ENCODE results near the gene BCL7B. TPM values are rescaled to one million over a fixed set of nuclear protein-coding genes. Genes with fewer than 3 reads are reported as not detected.

BCL7B gene
- total and polyA plus RNA-seq, 2 of the 13 experiments (the other 11 are each of a cell fraction or from before 2014, with no cell fraction given) = 24.3 to 38.2 TPM

GRCh38 chr7:73605601-73606220 is 48.2 kb upstream of the BCL7B start (continued):
- TF ChIP-seq, protein P1, sequence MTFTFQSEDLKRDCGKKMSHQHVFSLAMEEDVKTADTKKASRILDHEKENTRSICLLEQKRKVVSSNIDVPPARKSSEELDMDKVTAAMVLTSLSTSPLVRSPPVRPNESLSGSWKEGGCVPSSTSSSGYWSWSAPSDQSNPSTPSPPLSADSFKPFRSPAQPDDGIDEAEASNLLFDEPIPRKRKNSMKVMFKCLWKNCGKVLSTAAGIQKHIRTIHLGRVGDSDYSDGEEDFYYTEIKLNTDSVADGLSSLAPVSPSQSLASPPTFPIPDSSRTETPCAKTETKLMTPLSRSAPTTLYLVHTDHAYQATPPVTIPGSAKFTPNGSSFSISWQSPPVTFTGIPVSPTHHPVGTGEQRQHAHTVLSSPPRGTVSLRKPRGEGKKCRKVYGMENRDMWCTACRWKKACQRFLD (CRISPR knock-in tag; IDR thresholded peaks at IDR 0.05; ENCODE audit: borderline replicate concordance) = no peak
- TF ChIP-seq CCDC6 (CRISPR knock-in tag; IDR thresholded peaks at IDR 0.05) = no peak

- intact Hi-C loops (cut with micrococcal nuclease; ENCODE audit: unreplicated experiment) (no loop called here), in situ Hi-C loops (cut with HindIII; ENCODE audit: extremely low pct_ligation_motif_present, low pct_unique_long_range_greater_than_20kb) (no loop called here)
- H3K27me3 ChIP-seq (ENCODE audit: control insufficient read depth in 1 of 2, insufficient read depth in 2 of 2, low read length in 2 of 2) = no peaks in the 10 kb centered on the region
- WGBS (ENCODE audit: low lambda C conversion rate) = 67% methylated on average over 14 of the region's 22 CpGs
- BruUV-seq (replicated peaks) = TSS peak; percentile 12
- ATAC-seq = peak; percentile 24
- no peak for FAIRE-seq
- no peak for DNase-seq (ENCODE audit: low spot score)
- peaks cover 21% of the 10 kb centered on the region for H4K20me1 ChIP-seq (ENCODE audit: insufficient read depth, low read length)
- H3K79me2 ChIP-seq (ENCODE audit: insufficient read depth, low read length) = no peaks in the 10 kb centered on the region
- H3K36me3 ChIP-seq (replicated peaks in 1 of 2; ENCODE audit: control insufficient read depth in 1 of 2, insufficient read depth in 2 of 2, low read length in 2 of 2) = peaks cover 5 to 16% of the 10 kb centered on the region in 2 experiments; a peak in 4 of 5 replicates
- ChIA-PET CTCF (ENCODE audit: low intra/inter-chr PET ratio, low total read pairs) (no interaction called here), POLR2A (interaction anchor here (0.7 to 19.7 kb wide), 6 partner anchors 16 to 136 kb away, joined by 3 to 416 read pairs (median 5); partner anchors contain the start of genes ABHD11, MLXIPL and TBL2)
- no peaks in the 10 kb centered on the region for H3K9me3 ChIP-seq (ENCODE audit: low read length)
- H3K4me1 ChIP-seq (ENCODE audit: insufficient read depth, low read length) = 0 out of 2 replicates have a peak, but pooled peaks cover under 1% of the 10 kb centered on the region
- H3K4me3 ChIP-seq (replicated peaks in 1 of 3; ENCODE audit: insufficient read depth in 1 of 3, low read depth in 2 of 3, low read length in 3 of 3) = no peak overlapping the region
- H3K9ac ChIP-seq (ENCODE audit: insufficient read depth, low read depth, low read length) = no peak overlapping the region
- H3K27ac ChIP-seq (ENCODE audit: extremely low read length, insufficient read depth, low read length) = no peak overlapping the region
- H2AFZ ChIP-seq (ENCODE audit: low read length) = no peak overlapping the region
- H3K4me2 ChIP-seq (ENCODE audit: low read depth, low read length) = no peak overlapping the region
- TF ChIP-seq ZBTB4 (CRISPR knock-in tag; IDR thresholded peaks at IDR 0.05; ENCODE audit: borderline replicate concordance) (no peak), SP1 (IDR thresholded peaks at IDR 0.05) (no peak), SP1 (CRISPR knock-in tag; IDR thresholded peaks at IDR 0.05) (no peak), NFE2L2 (IDR thresholded peaks at IDR 0.05; ENCODE audit: low read length) (no peak), NKX3-1 (CRISPR knock-in tag; IDR thresholded peaks at IDR 0.05) (no peak), TEAD3 (CRISPR knock-in tag; optimal IDR thresholded peaks at IDR 0.05; ENCODE audit: borderline replicate concordance) (peak; percentile 38), KDM4B (CRISPR knock-in tag; IDR thresholded peaks at IDR 0.05) (no peak), CC2D1A (CRISPR knock-in tag; IDR thresholded peaks at IDR 0.05) (no peak), PREB (CRISPR knock-in tag; IDR thresholded peaks at IDR 0.05) (no peak), CSRNP1 (CRISPR knock-in tag; IDR thresholded peaks at IDR 0.05) (no peak)
Observed at GRCh38 chr7:73602721-73603651, 45.5 kb upstream of the BCL7B start.
